K562 (cell line): Measurements from ENCODE around the gene HINT2. TPM values are rescaled to one million over a fixed set of nuclear protein-coding genes. Genes with fewer than 3 reads are reported as not detected.

Experiments
- ATAC-seq: fragments of 200-7000 bp; cut with Tn5 transposase; 3 replicates; pipeline ENCODE4 v1.9.1; 2020; ENCODE audit warnings: moderate library complexity
- BruUV-seq: library from RNA; stranded (reverse); fragments of 400-500 nt; replicated peaks from 2 replicates; lab custom pipeline; 2021; lab: Mats Ljungman, UMichigan
- CTCF ChIA-PET: fragments of 300-600 bp; formaldehyde crosslinking; extraction: SDS; loops from one replicate; lab custom pipeline; 2021; ENCODE audit warnings: low intra/inter-chr PET ratio; lab: Yijun Ruan, JAX
- POLR2A ChIA-PET: fragments of 300-600, 350-650 bp; sonication (Branson Sonifier 250); formaldehyde crosslinking; extraction: SDS; loops from one replicate; lab custom pipeline; 2021; ENCODE audit warnings: antibody characterized with exemption, inconsistent platforms; lab: Yijun Ruan, JAX
- DNase-seq, 4 experiments: peaks; one replicate each; pipeline versions ENCODE4 v3.0.0 to v3.0.0-alpha.2; 2011 to 2018; ENCODE audit warnings: low spot score in 3 of 4, mixed read lengths in 3 of 4; ENCODE audit errors: extremely low read depth in 1 of 4
- FAIRE-seq: peaks from 2 replicates; lab custom pipeline; 2011; peaks lifted over from hg19 to GRCh38; lab: Jason Lieb, UNC
- H2AFZ ChIP-seq: 2 replicates; pipeline ENCODE4 v1.6.0; 2011; ENCODE audit warnings: low read depth, low read length, control low read depth, inconsistent platforms
- H3K27ac ChIP-seq: fragments of 200-600 bp; 3 replicates; pipeline ENCODE4 v1.8.0; 2011; ENCODE audit warnings: low read depth, mild to moderate bottlenecking, control low read depth, inconsistent platforms, low read length, moderate library complexity, mixed read lengths; ENCODE audit errors: extremely low read depth
- H3K27me3 ChIP-seq, 2 experiments: fragments of 300-600 bp in 1 of 2; 2 replicates in 1 of 2; 3 replicates in 1 of 2; pipeline versions ENCODE4 v1.6.0 to v1.8.0; 2011; ENCODE audit warnings: inconsistent platforms in 2 of 2, low read length in 2 of 2, mild to moderate bottlenecking in 1 of 2, mixed read lengths in 1 of 2, moderate library complexity in 1 of 2; ENCODE audit not compliant: control insufficient read depth in 2 of 2, insufficient read depth in 2 of 2
- H3K36me3 ChIP-seq: fragments of 300-600 bp; 3 replicates; pipeline ENCODE4 v1.8.0; 2011; ENCODE audit warnings: mild to moderate bottlenecking, low read length, inconsistent platforms; ENCODE audit not compliant: control insufficient read depth, insufficient read depth
- H3K4me1 ChIP-seq, 2 experiments: fragments of 200-600 bp in 1 of 2; replicated peaks in 1 of 2; 2 replicates in 1 of 2; 3 replicates in 1 of 2; pipeline versions ENCODE4 v1.5.1 to v1.8.0; 2011; ENCODE audit warnings: inconsistent platforms in 2 of 2, low read length in 2 of 2, mild to moderate bottlenecking in 1 of 2, mixed read lengths in 1 of 2, moderate library complexity in 1 of 2; ENCODE audit not compliant: control insufficient read depth in 2 of 2, insufficient read depth in 2 of 2
- H3K4me2 ChIP-seq: 2 replicates; pipeline ENCODE4 v1.6.1; 2011; ENCODE audit warnings: low read length, control low read depth, inconsistent platforms, mixed read lengths; ENCODE audit not compliant: insufficient read depth
- H3K4me3 ChIP-seq: fragments of 200-600 bp; sonication (generic), shearing (Covaris generic); 2 replicates; pipeline ENCODE4 v1.5.1; 2016; ENCODE audit warnings: control low read depth, inconsistent platforms
- H3K79me2 ChIP-seq: fragments of 200-600 bp; 3 replicates; pipeline ENCODE4 v1.8.0; 2011; ENCODE audit warnings: low read length, inconsistent platforms; ENCODE audit not compliant: control insufficient read depth, insufficient read depth
- H3K9ac ChIP-seq, 2 experiments: 2 replicates each; pipeline versions ENCODE4 v1.6.0 to v1.6.1; 2011; ENCODE audit warnings: low read depth in 2 of 2, low read length in 2 of 2, control low read depth in 1 of 2, inconsistent platforms in 1 of 2, mild to moderate bottlenecking in 1 of 2, mixed read lengths in 1 of 2; ENCODE audit not compliant: insufficient read depth in 1 of 2
- H3K9me1 ChIP-seq: one replicate; pipeline ENCODE4 v1.6.0; 2011; ENCODE audit warnings: inconsistent platforms, mild to moderate bottlenecking, low read length, moderate library complexity; ENCODE audit not compliant: control insufficient read depth, insufficient read depth
- H3K9me3 ChIP-seq: replicated peaks from 2 replicates; pipeline ENCODE4 v1.5.1; 2011; ENCODE audit warnings: low read depth, low read length, inconsistent platforms; ENCODE audit not compliant: control insufficient read depth, insufficient read depth
- H4K20me1 ChIP-seq: replicated peaks from 2 replicates; pipeline ENCODE4 v1.6.1; 2011; ENCODE audit warnings: low read length, inconsistent platforms, mixed read lengths; ENCODE audit not compliant: control insufficient read depth, insufficient read depth
- GATA2 ChIP-seq: sonication (generic); formaldehyde crosslinking; IDR thresholded peaks from 2 replicates; pipeline ENCODE4 v1.4.0; 2020; ENCODE audit warnings: mild to moderate bottlenecking, missing genetic modification reagents
- HDAC6 ChIP-seq: IDR thresholded peaks from 2 replicates; pipeline ENCODE4 v1.6.1; 2012; ENCODE audit warnings: low read depth, mild to moderate bottlenecking, control low read depth, inconsistent platforms, low read length, moderate library complexity
- MCM3 ChIP-seq: fragments of 450-650 bp; IDR thresholded peaks from 2 replicates; pipeline ENCODE4 v1.6.1; 2016
- MTA2 ChIP-seq: fragments of 450-650 bp; IDR thresholded peaks from 2 replicates; pipeline ENCODE4 v1.6.1; 2016; ENCODE audit warnings: low read depth
- POLR3A ChIP-seq: IDR thresholded peaks from 2 replicates; pipeline ENCODE4 v1.6.1; 2011; ENCODE audit warnings: borderline replicate concordance, mild to moderate bottlenecking, moderate library complexity; ENCODE audit not compliant: insufficient read length, insufficient read depth; ENCODE audit errors: extremely low read depth
- RFX7 ChIP-seq: fragments of 250-450 bp; sonication (Bioruptor Pico); IDR thresholded peaks from 2 replicates; pipeline ENCODE4 v1.5.1; 2021; ENCODE audit warnings: mild to moderate bottlenecking
- WGBS: fragments of 100-300 bp; shearing (Covaris generic); methylation state at CpG from one replicate; pipeline ENCODE4 v1.1.6; 2016; ENCODE audit warnings: low coverage, mixed read lengths; ENCODE audit not compliant: insufficient coverage; ENCODE audit errors: missing lambda C conversion rate; 5-methylcytosine and 5-hydroxymethylcytosine counted together
- in situ Hi-C: fragments of 300-500 bp; cut with MboI; formaldehyde crosslinking; loops from 4 replicates; pipeline ENCODE4 v1.15.0; 2018; ENCODE audit warnings: inconsistent platforms, mixed read lengths
- intact Hi-C: fragments of 100-400 bp; cut with micrococcal nuclease; formaldehyde crosslinking; loops from 2 replicates; pipeline ENCODE4 v1.14.2; 2022
- polyA plus RNA-seq, 8 experiments: library from polyadenylated mRNA; depleted of rRNA in 4 of 8; stranded (reverse) in 5 of 8; unstranded in 3 of 8; fragments of >200 nt; fragmentation: Nextera tagmentation in 2 of 8; fragmentation: Illumina TruSeq in 1 of 8; extraction: Ambion mirVana in 2 of 8; extraction: Trizol in 1 of 8; gene quantifications; 2 replicates each; pipeline versions ENCODE4 v1.2.1 to v1.2.3, GENCODE V29; 2011 to 2014; ENCODE audit warnings: inconsistent platforms in 1 of 8, missing spikeins in 1 of 8
- total RNA-seq, 7 experiments: library from RNA; depleted of rRNA in 6 of 7; stranded (reverse); fragments of >200 nt in 6 of 7; fragmentation: Illumina TruSeq in 2 of 7; extraction: Trizol in 2 of 7; gene quantifications; 2 replicates each; pipeline versions ENCODE4 v1.2.1 to v1.2.3, GENCODE V29; 2011 to 2021; ENCODE audit warnings: low replicate concordance in 1 of 7
- TF ChIP-seq, protein P1 (sequence below): fragments of 250-450 bp; sonication (Bioruptor Pico); IDR thresholded peaks from 2 replicates; pipeline ENCODE4 v1.6.1; 2021; ENCODE audit warnings: mild to moderate bottlenecking
- TF ChIP-seq, protein P2 (sequence below): sonication (generic); formaldehyde crosslinking; IDR thresholded peaks from 2 replicates; pipeline ENCODE4 v1.8.0; 2022; ENCODE audit warnings: mild to moderate bottlenecking, missing genetic modification reagents, borderline replicate concordance
- TF ChIP-seq, protein P3 (sequence below): fragments of 450-650 bp; IDR thresholded peaks from 2 replicates; pipeline ENCODE4 v1.6.1; 2018; ENCODE audit warnings: mild to moderate bottlenecking, low read depth; ENCODE audit not compliant: partially characterized antibody
- TF ChIP-seq, protein P4 (sequence below): IDR thresholded peaks from 2 replicates; pipeline ENCODE4 v1.6.1; 2016; ENCODE audit warnings: missing genetic modification characterization, missing compliant biosample characterization

HINT2 gene
- total and polyA plus RNA-seq, 9 of the 15 experiments (the other 6 are each of a cell fraction or from before 2014, with no cell fraction given), result 5.6 to 44.1 (median 27.9) TPM

DNA sequence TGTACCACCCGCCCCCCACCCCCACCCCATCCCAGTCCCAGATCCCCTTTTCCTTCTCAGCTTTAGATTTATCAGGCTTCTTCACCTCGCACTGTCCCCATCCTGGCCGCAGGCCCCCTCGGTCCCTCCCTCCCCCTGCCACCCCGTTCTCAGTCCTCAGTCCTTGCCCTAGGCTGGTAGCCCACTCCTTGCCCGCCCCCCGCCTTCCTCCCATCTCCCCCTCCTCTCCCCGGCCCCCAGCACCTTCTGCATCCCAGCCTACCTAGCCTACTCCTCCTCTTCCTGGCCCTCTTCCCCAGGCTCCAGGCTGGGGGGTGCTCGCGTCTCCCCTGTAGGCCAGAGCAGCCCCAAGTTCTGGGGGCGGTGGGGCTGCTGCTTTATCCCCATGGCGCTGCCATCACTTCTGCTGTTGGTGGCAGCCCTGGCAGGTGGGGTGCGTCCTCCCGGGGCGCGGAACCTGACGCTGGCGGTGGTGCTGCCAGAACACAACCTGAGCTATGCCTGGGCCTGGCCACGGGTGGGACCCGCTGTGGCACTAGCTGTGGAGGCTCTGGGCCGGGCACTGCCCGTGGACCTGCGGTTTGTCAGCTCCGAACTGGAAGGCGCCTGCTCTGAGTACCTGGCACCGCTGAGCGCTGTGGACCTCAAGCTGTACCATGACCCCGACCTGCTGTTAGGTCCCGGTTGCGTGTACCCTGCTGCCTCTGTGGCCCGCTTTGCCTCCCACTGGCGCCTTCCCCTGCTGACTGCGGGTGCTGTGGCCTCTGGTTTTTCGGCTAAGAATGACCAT lies 22.6 kb downstream of the HINT2 start:
- Histone ChIP-seq H3K4me1 (peaks cover 9 to 12% of the 10 kb centered on the region in 2 experiments; a peak in 4 of 5 replicates), H3K27me3 (no peaks in the 10 kb centered on the region), H4K20me1 (no peaks in the 10 kb centered on the region), H2AFZ (no peak overlapping the region), H3K27ac (no peak overlapping the region), H3K9me1 (no peaks in the 10 kb centered on the region), H3K4me3 (no peak overlapping the region), H3K36me3 (peaks cover 14% of the 10 kb centered on the region; the same call in 2 of the 3 replicates), H3K9ac (no peak overlapping the region), H3K79me2 (no peaks in the 10 kb centered on the region), H3K9me3 (no peaks in the 10 kb centered on the region), H3K4me2 (no peak overlapping the region)
- no TSS peak for BruUV-seq
- 93% methylated on average over 12 of the region's 34 CpGs for WGBS
- ChIA-PET POLR2A (interaction anchor here (0.6 kb wide), 1 partner anchor 56 kb away, joined by 3 read pairs; no protein-coding TSS in a partner anchor), CTCF (interaction anchor here (2.8 kb wide), 1 partner anchor 90 kb away, joined by 28 read pairs; no protein-coding TSS in a partner anchor)
- DNase-seq (no peak), ATAC-seq (no peak), FAIRE-seq (no peak)
- TF ChIP-seq HDAC6, result no peak
- TF ChIP-seq RFX7 (CRISPR knock-in tag), result no peak
- TF ChIP-seq, protein P1, sequence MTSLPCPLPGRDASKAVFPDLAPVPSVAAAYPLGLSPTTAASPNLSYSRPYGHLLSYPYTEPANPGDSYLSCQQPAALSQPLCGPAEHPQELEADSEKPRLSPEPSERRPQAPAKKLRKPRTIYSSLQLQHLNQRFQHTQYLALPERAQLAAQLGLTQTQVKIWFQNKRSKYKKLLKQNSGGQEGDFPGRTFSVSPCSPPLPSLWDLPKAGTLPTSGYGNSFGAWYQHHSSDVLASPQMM, result no peak
- no peak for TF ChIP-seq MCM3
- no peak for TF ChIP-seq MTA2
- TF ChIP-seq, protein P2, sequence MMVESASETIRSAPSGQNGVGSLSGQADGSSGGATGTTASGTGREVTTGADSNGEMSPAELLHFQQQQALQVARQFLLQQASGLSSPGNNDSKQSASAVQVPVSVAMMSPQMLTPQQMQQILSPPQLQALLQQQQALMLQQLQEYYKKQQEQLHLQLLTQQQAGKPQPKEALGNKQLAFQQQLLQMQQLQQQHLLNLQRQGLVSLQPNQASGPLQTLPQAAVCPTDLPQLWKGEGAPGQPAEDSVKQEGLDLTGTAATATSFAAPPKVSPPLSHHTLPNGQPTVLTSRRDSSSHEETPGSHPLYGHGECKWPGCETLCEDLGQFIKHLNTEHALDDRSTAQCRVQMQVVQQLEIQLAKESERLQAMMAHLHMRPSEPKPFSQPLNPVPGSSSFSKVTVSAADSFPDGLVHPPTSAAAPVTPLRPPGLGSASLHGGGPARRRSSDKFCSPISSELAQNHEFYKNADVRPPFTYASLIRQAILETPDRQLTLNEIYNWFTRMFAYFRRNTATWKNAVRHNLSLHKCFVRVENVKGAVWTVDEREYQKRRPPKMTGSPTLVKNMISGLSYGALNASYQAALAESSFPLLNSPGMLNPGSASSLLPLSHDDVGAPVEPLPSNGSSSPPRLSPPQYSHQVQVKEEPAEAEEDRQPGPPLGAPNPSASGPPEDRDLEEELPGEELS (CRISPR knock-in tag), result no peak
- TF ChIP-seq POLR3A, result no peak
- TF ChIP-seq, protein P3, sequence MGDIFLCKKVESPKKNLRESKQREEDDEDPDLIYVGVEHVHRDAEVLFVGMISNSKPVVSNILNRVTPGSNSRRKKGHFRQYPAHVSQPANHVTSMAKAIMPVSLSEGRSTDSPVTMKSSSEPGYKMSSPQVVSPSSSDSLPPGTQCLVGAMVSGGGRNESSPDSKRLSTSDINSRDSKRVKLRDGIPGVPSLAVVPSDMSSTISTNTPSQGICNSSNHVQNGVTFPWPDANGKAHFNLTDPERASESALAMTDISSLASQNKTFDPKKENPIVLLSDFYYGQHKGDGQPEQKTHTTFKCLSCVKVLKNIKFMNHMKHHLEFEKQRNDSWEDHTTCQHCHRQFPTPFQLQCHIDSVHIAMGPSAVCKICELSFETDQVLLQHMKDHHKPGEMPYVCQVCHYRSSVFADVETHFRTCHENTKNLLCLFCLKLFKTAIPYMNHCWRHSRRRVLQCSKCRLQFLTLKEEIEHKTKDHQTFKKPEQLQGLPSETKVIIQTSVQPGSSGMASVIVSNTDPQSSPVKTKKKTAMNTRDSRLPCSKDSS, result no peak
- no peak for TF ChIP-seq GATA2 (CRISPR knock-in tag)
- TF ChIP-seq, protein P4, sequence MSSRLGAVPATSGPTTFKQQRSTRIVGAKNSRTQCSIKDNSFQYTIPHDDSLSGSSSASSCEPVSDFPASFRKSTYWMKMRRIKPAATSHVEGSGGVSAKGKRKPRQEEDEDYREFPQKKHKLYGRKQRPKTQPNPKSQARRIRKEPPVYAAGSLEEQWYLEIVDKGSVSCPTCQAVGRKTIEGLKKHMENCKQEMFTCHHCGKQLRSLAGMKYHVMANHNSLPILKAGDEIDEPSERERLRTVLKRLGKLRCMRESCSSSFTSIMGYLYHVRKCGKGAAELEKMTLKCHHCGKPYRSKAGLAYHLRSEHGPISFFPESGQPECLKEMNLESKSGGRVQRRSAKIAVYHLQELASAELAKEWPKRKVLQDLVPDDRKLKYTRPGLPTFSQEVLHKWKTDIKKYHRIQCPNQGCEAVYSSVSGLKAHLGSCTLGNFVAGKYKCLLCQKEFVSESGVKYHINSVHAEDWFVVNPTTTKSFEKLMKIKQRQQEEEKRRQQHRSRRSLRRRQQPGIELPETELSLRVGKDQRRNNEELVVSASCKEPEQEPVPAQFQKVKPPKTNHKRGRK (tag), result no peak
- in situ Hi-C loops, result loop anchor here (10.0 kb wide), 1 partner anchor 93 kb away; no protein-coding TSS in a partner anchor
- intact Hi-C loops, result no loop called here
